ENCODE measurements around the gene ANKRD11.
A peak's percentile ranks its signal among the peaks of the same experiment; 100 is the strongest.

GRCh38 chr16:89378947-89379771 lies 111.2 kb downstream of the ANKRD11 start:
- TF ChIP-seq CTCF (IDR thresholded peaks at IDR 0.05; ENCODE audit: low read depth, low read length, poor library complexity, severe bottlenecking) (peak; percentile 25), EZH2phosphoT487 (IDR thresholded peaks at IDR 0.05; ENCODE audit: borderline replicate concordance, low read length) (no peak)

Measured in DOHH2 (cell line).